ENCODE results near the gene SLC37A2. TPM values are rescaled to one million over a fixed set of nuclear protein-coding genes. Genes with fewer than 3 reads are reported as not detected.

Gene SLC37A2
- total RNA-seq, 2 donors from 2014 or later: 0.56 to 1.8 TPM

- H3K27ac Mint-ChIP-seq: no peak overlapping the region
- DNase-seq (ENCODE audit: low spot score in 2 of 2): peak in 1 of 2 donors; percentile 52
- H3K9me3 Mint-ChIP-seq: no peaks in the 10 kb centered on the region
- peak in 1 of 2 donors; percentile 23 for ATAC-seq
- H3K36me3 Mint-ChIP-seq: no peaks in the 10 kb centered on the region
These were observed 431 bp downstream of the SLC37A2 start for GRCh38 chr11:125063429-125064043.

- no peaks in the 10 kb centered on the region for H3K36me3 Mint-ChIP-seq
- DNase-seq (ENCODE audit: low spot score in 2 of 2) (no peak), ATAC-seq (no peak)
- no peak overlapping the region for H3K27ac Mint-ChIP-seq
- H3K9me3 Mint-ChIP-seq: no peaks in the 10 kb centered on the region
These were observed 965 bp downstream of the SLC37A2 start for GRCh38 chr11:125064070-125064469.

- H3K36me3 Mint-ChIP-seq: no peaks in the 10 kb centered on the region
- ATAC-seq (no peak), DNase-seq (ENCODE audit: low spot score in 2 of 2) (no peak)
- H3K9me3 Mint-ChIP-seq: no peaks in the 10 kb centered on the region
- H3K27ac Mint-ChIP-seq: no peak overlapping the region
These were observed 5.3 kb downstream of the SLC37A2 start for GRCh38 chr11:125068368-125068767.

GRCh38 chr11:125069008-125069407 is 5.9 kb downstream of the SLC37A2 start:
- ATAC-seq: no peak
- no peak for DNase-seq (ENCODE audit: low spot score in 2 of 2)
- H3K36me3 Mint-ChIP-seq: no peaks in the 10 kb centered on the region
- no peak overlapping the region for H3K27ac Mint-ChIP-seq
- H3K9me3 Mint-ChIP-seq: no peaks in the 10 kb centered on the region

- no peak overlapping the region for H3K27ac Mint-ChIP-seq
- ATAC-seq (no peak), DNase-seq (ENCODE audit: low spot score in 2 of 2) (peak in 1 of 2 donors; percentile 44)
- no peaks in the 10 kb centered on the region for H3K36me3 Mint-ChIP-seq
- no peaks in the 10 kb centered on the region for H3K9me3 Mint-ChIP-seq
These were observed 6.7 kb downstream of the SLC37A2 start for GRCh38 chr11:125069796-125070195.

GRCh38 chr11:125070699-125071254 is 7.7 kb downstream of the SLC37A2 start:
- H3K36me3 Mint-ChIP-seq: no peaks in the 10 kb centered on the region
- H3K27ac Mint-ChIP-seq: peak overlapping the region in 1 of 2 donors; percentile 54
- peak; percentile 61 to 91 for ATAC-seq
- DNase-seq (ENCODE audit: low spot score in 2 of 2): peak in 1 of 2 donors; percentile 55
- no peaks in the 10 kb centered on the region for H3K9me3 Mint-ChIP-seq

GRCh38 chr11:125071435-125071834 is 8.3 kb downstream of the SLC37A2 start:
- H3K9me3 Mint-ChIP-seq: no peaks in the 10 kb centered on the region
- peak overlapping the region in 1 of 2 donors; percentile 54 for H3K27ac Mint-ChIP-seq
- DNase-seq (ENCODE audit: low spot score in 2 of 2) (no peak), ATAC-seq (no peak)
- no peaks in the 10 kb centered on the region for H3K36me3 Mint-ChIP-seq

- DNase-seq (ENCODE audit: low spot score in 2 of 2) (no peak), ATAC-seq (no peak)
- Mint-ChIP-seq H3K36me3 (no peaks in the 10 kb centered on the region), H3K27ac (no peak overlapping the region), H3K9me3 (no peaks in the 10 kb centered on the region)
These were observed 8.7 kb downstream of the SLC37A2 start for GRCh38 chr11:125071846-125072217.

- DNase-seq (ENCODE audit: low spot score in 2 of 2) (peak in 1 of 2 donors; percentile 48), ATAC-seq (no peak)
- no peaks in the 10 kb centered on the region for H3K36me3 Mint-ChIP-seq
- H3K27ac Mint-ChIP-seq: no peak overlapping the region
- no peaks in the 10 kb centered on the region for H3K9me3 Mint-ChIP-seq
These were observed 9.3 kb downstream of the SLC37A2 start for GRCh38 chr11:125072218-125072960.

GRCh38 chr11:125072961-125073590 is 10.0 kb downstream of the SLC37A2 start:
- H3K9me3 Mint-ChIP-seq: no peaks in the 10 kb centered on the region
- H3K27ac Mint-ChIP-seq: no peak overlapping the region
- DNase-seq (ENCODE audit: low spot score in 2 of 2) (no peak), ATAC-seq (no peak)
- no peaks in the 10 kb centered on the region for H3K36me3 Mint-ChIP-seq

- H3K27ac Mint-ChIP-seq: no peak overlapping the region
- no peaks in the 10 kb centered on the region for H3K9me3 Mint-ChIP-seq
- ATAC-seq (no peak), DNase-seq (ENCODE audit: low spot score in 2 of 2) (no peak)
- H3K36me3 Mint-ChIP-seq: no peaks in the 10 kb centered on the region
These were observed 10.7 kb downstream of the SLC37A2 start for GRCh38 chr11:125073616-125074483.

- no peaks in the 10 kb centered on the region for H3K36me3 Mint-ChIP-seq
- H3K9me3 Mint-ChIP-seq: no peaks in the 10 kb centered on the region
- ATAC-seq: no peak
- no peak overlapping the region for H3K27ac Mint-ChIP-seq
- DNase-seq (ENCODE audit: low spot score in 2 of 2): no peak
These were observed 11.6 kb downstream of the SLC37A2 start for GRCh38 chr11:125074511-125075241.

GRCh38 chr11:125075242-125075625 is 12.1 kb downstream of the SLC37A2 start:
- no peak for DNase-seq (ENCODE audit: low spot score in 2 of 2)
- no peaks in the 10 kb centered on the region for H3K9me3 Mint-ChIP-seq
- ATAC-seq: no peak
- H3K27ac Mint-ChIP-seq: no peak overlapping the region
- no peaks in the 10 kb centered on the region for H3K36me3 Mint-ChIP-seq

- DNase-seq (ENCODE audit: low spot score in 2 of 2) (no peak), ATAC-seq (no peak)
- Mint-ChIP-seq H3K27ac (no peak overlapping the region), H3K36me3 (no peaks in the 10 kb centered on the region), H3K9me3 (no peaks in the 10 kb centered on the region)
These were observed 12.8 kb downstream of the SLC37A2 start for GRCh38 chr11:125075900-125076317.

- no peak for ATAC-seq
- DNase-seq (ENCODE audit: low spot score in 2 of 2): no peak
- Mint-ChIP-seq H3K36me3 (no peaks in the 10 kb centered on the region), H3K27ac (no peak overlapping the region), H3K9me3 (no peaks in the 10 kb centered on the region)
These were observed 13.4 kb downstream of the SLC37A2 start for GRCh38 chr11:125076378-125076945.

- ATAC-seq (no peak), DNase-seq (ENCODE audit: low spot score in 2 of 2) (no peak)
These were observed 14.9 kb downstream of the SLC37A2 start for GRCh38 chr11:125078016-125078415.

More at GRCh38 chr11:125078016-125078415, 14.9 kb downstream of the SLC37A2 start:
- Mint-ChIP-seq H3K9me3 (no peaks in the 10 kb centered on the region), H3K27ac (no peak overlapping the region), H3K36me3 (no peaks in the 10 kb centered on the region)

All from activated naive CD4-positive, alpha-beta T cell treated with anti-CD3 and anti-CD28 coated beads, Interleukin-2, amount 50 U/mL, for 72 hours (primary cell).